NCI-H2227 (cell line): Measurements from ENCODE around the gene PIKFYVE.
"Not testable (repeated sequence)": the region's sequence is repeated elsewhere in the genome, so short reads cannot be mapped to it uniquely, and the experiment has no call there.

ENCODE experiments used
- DNase-seq: peaks from one replicate; lab custom pipeline; 2025; ENCODE audit not compliant: unreplicated experiment; lab: John Stamatoyannopoulos, UW

PIKFYVE gene, protein sequence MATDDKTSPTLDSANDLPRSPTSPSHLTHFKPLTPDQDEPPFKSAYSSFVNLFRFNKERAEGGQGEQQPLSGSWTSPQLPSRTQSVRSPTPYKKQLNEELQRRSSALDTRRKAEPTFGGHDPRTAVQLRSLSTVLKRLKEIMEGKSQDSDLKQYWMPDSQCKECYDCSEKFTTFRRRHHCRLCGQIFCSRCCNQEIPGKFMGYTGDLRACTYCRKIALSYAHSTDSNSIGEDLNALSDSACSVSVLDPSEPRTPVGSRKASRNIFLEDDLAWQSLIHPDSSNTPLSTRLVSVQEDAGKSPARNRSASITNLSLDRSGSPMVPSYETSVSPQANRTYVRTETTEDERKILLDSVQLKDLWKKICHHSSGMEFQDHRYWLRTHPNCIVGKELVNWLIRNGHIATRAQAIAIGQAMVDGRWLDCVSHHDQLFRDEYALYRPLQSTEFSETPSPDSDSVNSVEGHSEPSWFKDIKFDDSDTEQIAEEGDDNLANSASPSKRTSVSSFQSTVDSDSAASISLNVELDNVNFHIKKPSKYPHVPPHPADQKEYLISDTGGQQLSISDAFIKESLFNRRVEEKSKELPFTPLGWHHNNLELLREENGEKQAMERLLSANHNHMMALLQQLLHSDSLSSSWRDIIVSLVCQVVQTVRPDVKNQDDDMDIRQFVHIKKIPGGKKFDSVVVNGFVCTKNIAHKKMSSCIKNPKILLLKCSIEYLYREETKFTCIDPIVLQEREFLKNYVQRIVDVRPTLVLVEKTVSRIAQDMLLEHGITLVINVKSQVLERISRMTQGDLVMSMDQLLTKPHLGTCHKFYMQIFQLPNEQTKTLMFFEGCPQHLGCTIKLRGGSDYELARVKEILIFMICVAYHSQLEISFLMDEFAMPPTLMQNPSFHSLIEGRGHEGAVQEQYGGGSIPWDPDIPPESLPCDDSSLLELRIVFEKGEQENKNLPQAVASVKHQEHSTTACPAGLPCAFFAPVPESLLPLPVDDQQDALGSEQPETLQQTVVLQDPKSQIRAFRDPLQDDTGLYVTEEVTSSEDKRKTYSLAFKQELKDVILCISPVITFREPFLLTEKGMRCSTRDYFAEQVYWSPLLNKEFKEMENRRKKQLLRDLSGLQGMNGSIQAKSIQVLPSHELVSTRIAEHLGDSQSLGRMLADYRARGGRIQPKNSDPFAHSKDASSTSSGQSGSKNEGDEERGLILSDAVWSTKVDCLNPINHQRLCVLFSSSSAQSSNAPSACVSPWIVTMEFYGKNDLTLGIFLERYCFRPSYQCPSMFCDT (N-terminal part only)

DNA sequence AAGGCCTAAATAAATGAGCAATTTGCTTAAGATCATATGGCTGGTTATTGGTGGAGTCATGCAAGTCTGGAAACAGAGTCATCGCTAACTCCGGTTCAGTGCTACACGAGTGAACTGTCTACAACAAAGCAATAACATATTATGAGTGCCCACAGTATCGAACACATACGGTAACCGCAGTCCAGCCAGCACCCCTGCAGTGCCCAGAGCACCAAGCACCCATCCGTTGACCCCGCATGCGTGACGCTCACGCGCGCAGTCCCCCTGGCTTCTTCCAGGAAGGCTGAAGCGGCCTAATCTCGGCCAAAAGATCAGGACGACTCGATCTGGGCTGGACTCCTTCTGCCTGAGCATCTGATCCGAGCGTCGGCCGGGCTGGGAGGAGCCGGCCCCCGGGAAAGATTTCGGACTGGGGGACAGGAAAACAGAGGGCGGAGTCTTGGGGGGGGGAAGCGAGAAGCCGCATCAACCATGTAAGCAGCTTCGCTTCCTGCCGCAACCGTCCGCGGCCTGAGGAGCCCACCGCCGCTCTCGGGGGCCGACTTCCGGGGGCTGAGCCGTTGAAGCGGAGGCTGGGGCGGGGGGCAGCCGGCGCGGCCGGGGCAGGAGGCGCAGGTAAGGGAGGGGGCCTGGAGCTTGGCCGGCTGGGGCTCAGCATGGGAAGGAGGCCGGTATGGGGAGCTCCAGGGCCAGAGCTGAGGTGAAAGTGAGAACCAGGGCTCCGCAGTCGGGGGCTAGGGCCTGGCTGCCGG lies at the start of gene PIKFYVE:
Gene PIKFYVE (plus strand): TSS at position 455 of the 752 bp plus-strand sequence. CDS start 5,265 bp downstream, outside the sequence.
- DNase-seq, result peak; percentile 99

DNA sequence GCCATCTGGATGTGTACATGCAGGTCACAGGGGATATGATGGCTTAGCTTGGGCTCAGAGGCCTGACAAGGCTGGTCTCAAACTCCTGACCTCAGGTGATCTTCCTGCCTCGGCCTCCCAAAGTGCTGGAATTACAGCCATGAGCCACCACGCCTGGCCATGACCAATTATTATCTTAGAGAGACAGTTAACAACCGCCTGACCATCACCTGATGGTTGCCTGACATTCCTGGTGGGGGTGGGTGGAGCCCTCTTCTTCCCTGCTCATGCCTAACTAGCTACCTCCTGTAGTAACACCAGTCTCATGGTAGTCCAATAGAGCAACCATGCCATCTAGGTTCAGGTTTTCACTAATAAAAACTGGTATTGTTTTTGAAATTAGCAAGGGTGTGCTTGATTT lies 44.2 kb upstream of the PIKFYVE start:
- not testable (repeated sequence) for DNase-seq

DNA sequence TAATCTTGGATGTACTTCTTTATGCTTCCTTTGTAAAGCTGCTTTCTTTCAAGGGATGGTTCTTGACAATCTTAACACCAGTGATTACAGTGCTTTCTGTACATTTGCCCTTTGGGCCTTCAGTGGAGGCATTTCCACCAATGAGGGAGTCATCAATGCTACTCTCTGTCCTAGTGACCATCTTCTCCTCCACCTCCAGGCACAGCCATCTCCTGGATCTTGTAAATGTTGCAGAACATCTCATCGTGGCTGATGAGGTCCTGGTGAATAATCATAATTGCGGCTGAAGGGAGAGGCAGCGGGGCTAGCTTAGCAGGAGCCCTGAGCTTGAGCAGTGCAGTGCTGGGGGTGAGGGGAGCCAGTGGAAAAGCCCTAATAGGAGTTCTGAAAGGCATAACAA lies 43.7 kb upstream of the PIKFYVE start:
- DNase-seq, result no peak

DNA sequence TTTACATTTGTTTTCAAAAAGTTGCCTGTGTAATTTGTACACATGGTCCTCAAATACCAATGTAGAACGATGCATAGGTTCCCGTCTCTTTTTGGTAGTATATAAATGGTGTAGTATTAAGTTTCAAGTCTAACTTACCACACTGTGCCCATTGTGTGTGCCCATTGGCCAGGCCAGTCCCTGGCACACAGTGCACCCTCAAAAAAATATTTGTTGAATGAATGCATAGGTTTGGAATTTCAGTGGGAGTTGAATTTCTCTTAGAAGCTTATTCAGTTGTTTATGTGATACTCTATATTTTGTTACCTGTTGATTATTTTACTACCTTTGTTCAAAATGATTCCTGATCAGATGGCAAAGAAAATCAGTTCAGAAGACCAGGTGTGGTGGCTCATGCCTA lies 41.3 kb upstream of the PIKFYVE start:
- no peak for DNase-seq

DNA sequence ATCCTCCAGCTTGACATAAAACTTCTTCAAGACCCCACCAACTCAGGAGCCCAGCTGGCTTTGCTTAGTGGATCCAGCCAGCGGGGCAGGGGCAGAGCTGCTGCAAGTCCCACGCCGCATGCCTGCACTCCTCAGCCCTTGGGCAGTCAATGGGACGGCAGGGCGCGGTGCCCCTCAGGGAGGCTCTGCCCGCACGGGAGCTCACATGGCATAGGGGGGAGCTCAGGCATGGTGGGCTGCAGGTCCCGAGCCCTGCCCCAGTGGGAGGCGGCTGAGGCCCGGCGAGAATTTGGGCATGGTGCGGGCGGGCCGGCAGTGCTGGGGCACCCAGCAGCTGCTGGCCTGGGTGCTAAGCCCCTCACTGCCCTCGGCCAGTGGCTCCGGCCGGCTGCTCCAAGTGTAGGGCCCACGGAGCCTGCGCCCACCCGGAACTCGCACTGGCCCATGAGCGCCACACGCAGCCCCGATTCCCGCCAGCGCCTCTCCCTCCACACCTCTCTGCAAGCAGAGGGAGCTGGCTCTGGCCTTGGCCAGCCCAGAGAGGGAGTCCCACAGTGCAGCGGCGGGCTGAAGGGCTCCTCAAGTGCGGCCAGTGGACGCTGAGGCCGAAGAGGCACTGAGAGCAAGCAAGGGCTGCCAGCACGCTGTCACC lies 38.3 kb upstream of the PIKFYVE start:
- no peak for DNase-seq

DNA sequence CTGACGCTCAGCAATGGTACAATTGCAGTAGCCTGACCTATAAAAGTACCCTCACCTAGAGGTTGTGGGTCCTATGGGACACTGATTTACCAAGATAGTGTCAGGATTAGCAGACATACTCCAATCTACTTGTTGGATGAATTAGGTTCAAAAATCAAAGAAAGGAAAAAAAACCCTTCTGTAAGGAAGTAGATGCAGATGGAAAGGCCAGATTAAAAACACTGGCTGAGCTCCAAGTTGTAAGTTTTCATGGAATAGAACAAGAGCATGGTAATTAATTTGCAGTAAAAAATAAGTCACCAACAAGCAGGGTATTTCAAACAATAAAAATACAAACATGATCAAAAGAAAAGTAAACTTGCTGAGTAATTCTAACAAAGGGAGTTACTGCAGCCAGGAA lies 37.6 kb upstream of the PIKFYVE start:
- no peak for DNase-seq

DNA sequence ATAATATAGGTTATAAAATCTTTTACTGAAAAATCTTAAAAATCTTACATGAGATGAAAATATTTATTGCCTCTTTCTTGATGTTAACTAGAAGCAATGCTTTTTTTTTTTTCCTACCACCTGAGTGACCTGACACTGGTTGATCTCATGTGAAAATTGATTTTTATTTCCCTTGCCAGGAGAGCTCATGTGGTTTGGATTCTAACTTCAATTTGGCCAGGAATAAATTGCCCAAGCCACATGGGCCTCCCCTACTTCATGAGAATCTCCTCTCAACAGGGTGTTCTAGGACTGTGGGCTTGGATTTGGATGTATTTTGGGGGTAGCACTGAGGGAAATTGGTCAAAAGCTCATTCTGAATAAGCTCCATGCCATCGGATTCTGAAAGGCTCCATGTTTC lies 31.3 kb upstream of the PIKFYVE start:
- DNase-seq, result no peak

DNA sequence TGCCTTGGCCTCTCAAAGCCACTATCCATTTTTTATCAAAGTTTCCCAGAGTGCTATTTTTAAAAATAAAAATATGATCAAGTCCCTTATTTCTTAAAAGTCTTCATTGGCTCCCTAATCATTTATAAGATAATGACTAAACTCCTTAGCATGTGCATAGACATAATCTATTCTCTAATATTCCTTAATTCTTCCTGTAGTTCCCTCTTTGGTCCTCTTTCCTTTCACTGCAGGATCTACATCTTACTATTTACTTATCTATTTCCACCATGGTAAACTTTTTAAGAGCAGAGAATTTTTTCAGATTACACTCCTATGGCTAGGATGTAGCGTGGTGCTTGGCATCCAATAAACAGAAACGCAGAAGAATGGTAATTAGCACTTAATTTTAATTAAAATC lies 30.2 kb upstream of the PIKFYVE start:
- no peak for DNase-seq

DNA sequence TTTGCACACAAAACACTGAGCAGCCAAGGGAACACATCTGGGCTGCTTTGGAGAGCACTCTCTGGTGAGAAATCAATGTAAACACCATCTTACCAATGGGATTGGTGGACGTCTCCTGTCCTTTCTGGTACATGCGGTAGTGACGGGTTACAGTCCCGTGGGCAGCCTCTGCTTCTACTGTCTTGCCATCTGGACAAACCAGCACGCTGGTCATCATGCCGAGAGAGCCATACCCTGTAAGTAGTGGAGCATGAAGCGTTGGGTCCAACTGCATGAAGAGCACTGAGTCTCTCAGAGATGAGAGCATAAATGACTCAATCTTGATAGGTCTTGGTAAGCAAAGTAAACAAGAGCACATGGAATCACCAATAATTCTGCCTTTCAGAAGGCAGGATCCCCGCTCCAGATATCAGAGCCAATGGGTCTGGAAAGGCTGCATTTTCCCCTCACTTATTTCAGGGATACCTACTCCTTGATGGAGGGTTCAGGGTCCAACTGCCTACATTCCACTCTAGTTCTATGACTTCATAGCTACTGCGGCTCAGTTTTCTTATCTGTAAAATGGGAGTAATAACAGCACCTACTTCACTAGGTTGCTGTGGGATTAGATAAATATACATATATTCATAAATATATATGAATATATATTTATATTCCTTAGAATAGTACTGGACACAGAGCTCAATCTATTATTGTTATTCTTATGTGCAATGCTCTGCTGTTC lies 26.1 kb upstream of the PIKFYVE start:
- DNase-seq, result no peak

DNA sequence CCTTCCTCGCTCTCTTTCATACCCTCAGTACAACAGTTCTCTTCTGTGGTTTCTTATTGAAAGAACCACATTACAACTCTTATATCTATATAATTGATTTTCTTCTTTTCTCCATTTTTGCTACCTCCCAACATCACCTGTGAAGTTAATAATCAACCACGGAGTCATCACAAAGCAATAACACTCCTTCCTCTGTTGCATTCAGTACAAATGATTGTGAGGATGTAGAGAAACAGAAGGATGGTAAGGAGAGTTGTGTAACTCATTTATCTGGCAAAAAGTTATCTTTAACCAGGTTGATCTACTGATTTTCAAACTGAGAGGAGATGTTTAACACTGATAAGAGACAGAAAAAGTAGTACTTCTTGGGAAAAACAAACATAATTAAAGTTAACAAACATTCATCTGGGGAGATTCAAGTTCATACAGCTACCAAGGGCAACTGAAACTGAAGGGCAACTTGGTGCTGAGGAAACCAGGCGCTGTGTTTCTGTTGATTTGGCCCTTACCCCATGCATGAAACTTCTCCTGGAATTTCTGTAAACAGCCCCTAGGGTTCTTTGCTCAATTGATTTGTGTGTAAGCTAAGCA lies 25.3 kb upstream of the PIKFYVE start:
- DNase-seq, result no peak

DNA sequence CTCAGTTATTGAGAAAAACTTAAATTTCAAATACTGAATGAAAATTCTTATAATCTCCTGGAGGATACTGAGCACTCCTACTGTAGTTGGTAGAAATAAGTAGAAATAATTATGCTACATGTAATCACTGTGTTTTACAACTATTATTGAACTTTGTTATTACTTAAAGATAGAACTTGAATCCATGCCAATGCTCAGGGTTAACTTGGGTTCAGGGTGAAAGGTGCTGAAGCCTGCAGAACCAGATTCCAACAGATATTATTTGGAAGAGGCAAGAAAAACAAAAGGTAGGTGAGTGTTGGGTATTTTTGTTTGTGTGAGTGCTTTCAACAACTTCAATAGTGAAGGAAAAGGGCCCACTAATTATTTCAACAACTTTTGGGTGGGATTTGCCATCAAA lies 21.6 kb upstream of the PIKFYVE start:
- no peak for DNase-seq

DNA sequence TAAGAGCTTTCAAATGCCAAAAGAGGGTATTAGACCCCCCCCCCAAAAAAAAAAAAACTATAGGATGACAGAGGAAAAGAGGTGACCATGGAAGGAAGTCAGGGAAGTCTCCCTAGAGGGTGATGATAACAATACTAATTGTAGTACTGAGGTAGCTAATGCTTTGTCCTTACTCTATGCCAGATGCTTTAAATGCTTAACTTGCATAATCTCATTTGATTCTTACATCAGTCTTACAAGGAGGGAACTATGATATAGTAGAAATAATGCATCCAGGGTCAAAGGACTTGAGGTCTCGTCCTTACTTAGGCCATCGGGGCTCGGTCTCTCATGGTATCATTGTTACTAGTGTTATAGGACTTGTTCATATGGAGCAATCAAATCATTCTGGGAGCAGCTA lies 20.3 kb upstream of the PIKFYVE start:
- DNase-seq, result no peak

DNA sequence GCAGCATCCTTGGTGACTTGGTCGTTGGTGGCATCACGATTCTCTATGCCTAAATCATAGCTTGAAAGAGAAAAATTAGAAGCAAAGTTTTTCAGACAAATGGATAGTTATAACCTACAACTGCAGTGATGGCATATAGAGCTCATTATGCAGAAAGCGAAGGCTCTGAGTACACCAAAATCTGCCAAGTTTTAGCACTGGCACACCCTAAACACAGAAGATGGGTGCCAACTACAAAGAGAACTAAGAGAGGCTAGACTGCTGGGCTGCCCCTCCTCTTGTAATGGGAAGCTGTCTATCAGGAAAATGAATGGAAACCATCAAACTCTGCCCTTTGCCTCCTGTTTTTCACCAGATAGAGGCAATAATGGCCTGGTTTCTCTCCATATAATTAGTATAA lies 17.5 kb upstream of the PIKFYVE start:
- peak; percentile 69 for DNase-seq

DNA sequence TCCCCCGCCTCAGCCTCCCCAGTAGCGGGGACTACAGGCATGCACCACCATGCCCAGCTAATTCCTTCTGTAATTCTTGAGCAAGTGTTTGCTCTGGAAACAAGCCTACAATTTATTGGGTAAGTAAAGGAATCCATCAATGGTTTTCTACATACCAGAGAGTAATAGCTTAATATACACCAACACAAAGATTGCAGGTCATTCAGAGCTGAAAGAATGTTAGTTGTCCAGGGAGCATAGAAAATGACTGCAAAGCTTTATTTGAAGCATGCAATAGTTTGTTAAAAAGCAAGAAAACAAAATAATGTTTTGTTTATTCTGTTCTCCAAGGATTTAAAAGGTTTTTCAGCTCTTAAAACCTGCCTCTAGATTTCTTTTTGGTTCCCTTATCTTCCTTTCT lies 16.8 kb upstream of the PIKFYVE start:
- no peak for DNase-seq

DNA sequence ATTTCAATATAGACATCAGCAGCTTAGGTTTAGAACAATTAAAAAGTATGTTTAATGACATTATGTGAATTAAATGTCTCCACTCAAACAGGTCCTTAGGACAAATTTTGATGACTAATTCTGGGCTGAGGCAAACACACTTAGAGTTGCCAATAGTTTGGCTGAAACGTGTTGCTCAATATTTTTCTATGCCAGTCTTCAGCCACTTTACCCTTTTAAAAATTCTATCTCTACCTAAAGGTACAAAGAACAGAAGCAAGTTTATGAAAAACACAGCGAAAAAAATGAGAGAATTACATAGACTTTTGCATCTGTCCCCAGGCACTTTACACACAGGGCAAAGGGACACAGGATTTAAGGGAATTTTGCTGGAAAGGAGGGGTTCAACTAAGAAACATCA lies 15.7 kb upstream of the PIKFYVE start:
- no peak for DNase-seq

DNA sequence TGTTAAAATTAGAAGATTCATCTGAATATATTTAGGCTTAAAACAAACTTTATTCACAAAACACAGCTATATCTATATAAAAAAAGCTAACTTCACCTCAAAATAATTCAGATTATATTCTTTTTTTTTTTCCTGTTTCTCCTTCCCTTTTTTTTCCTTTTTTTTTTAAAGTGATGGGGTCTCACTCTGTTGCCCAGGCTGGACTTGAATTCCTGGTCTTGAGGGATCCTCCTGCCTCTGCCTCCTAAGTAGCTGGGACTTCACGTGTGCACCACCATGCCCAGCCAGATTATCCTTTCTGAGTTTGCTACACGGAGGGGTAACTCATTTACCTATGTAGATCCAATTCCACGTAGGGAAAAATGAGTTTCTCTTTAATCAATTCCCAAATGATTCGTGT lies 15.0 kb upstream of the PIKFYVE start:
- no peak for DNase-seq

DNA sequence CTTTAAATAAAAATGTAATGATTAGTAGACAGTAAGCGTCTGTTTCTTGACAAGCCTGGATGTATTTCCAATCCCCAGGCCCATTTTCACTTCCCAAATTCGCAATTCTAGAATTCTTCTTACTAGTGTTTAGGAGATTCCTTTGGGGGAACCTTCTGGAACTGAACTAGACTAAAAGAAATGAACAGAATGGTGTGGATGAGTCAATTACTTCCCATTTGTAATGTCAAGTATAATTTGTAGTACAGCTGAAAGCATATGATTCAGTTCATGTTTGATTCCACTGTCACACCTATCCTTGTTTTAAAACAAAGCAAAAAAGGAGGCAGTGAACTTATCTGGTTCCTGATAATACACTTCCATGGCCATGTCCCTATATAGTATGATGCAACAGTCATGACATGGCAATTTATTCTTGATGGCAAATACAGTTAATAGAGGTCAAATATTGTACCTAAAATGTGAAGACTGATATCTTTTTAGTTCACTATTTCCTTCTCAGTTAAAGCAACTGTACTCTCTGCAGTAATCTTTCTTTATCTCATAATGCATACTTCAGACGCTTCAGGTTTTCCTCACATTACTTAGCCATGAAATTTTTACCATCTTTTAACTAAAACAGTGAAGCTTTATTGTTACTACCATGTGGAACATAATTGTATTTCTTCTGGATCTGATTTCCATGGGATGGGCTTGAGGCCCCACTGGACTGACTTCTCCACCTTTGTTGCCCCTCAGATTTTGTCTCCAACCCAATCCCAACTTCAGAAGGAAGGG lies 13.2 kb upstream of the PIKFYVE start:
- no peak for DNase-seq

DNA sequence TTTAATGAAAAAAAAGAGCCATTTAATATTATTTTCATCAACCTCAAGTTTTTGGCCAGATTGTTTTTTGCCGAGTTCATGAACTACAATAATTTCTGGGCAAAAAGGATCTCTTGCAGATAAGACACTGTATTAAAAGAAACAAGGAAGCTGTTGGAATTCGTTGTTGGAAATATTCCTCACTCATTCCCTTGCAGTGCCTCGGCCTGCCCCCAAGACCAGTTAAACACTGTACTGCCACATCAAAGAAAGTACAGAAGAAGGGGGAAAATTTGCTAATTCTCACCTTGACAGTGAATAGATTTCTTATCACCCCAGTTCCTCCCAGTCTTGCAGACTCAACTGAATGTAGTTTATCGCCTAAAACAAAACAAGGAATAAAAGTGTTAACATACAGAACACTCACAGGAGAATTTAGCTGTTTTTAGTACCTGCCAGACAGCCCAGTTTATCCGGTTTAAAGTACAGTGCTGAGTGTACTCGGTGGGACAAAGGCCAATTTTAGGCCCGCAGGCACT lies 12.4 kb upstream of the PIKFYVE start:
- DNase-seq, result no peak
